GM21576 (cell line): Measurements from ENCODE around the gene SERPINB6.
"Not testable (repeated sequence)": the region's sequence is repeated elsewhere in the genome, so short reads cannot be mapped to it uniquely, and the experiment has no call there.

ENCODE experiments used
- ATAC-seq: cut with Tn5 transposase; IDR thresholded peaks from one replicate; pipeline ENCODE4 v1.9.1; 2021; ENCODE audit warnings: mild to moderate bottlenecking, moderate library complexity; ENCODE audit not compliant: unreplicated experiment

Gene SERPINB6

GRCh38 chr6:2940010-2940850 lies 31.1 kb downstream of the SERPINB6 start:
- ATAC-seq = peak; percentile 91

DNA sequence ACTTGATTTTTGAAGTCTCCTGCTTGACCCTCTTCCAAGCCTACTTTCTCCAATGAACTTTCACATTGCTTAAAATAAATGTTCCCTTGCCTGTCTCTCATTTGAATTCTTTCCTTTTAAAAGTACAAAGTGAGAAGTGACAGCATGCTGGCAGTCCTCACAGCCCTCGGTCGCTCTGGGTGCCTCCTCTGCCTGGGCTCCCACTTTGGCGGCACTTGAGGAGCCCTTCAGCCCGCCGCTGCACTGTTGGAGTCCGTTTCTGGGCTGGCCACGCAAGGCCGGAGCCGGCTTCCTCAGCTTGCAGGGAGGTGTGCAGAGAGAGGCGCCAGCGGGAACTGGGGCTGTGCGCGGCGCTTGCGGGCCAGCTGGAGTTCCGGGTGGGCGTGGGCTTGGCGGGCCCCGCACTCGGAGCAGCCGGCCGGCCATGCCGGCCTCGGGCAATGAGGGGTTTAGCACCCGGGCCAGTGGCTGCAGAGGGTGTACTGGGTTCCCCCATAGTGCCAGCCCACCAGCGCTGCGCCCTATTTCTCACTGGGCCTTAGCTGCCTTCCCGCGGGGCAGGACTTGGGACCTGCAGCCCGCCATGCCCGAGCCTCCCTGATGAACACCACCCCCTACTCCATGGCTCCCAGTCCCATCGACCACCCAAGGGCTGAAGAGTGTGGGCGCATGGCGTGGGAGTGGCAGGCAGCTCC lies 31.9 kb downstream of the SERPINB6 start:
- ATAC-seq = no peak

GRCh38 chr6:2938632-2939083 lies 32.7 kb downstream of the SERPINB6 start:
- no peak for ATAC-seq

DNA sequence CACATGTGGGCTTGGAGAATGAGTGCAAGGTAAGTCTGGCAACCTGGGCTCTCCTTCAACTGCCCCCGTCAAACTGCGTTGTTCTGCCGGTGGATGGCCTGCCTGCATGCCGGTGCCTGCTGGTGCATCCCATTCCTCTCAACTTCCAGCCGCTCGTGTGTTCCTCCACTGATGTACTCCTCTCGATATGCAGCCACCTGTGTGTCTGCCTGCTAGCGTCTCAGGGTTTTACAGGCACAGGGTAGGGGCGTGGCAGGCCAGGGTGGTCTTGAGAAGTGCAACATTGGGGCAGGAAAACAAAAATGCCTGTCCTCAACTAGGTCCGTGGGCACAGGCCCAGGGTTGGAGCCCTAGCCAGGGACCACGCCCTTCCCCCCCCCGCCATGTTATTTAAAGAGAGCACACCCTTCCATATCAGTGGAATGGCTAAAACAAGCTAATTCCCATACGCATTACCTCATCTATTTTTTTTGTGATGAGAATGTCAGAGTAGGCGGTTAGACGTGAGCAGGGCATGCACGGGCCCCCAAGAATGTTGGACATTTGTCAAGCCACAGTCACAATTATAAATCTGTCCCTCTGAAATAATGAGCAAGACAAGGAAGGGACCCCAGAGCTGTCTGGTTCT lies 33.2 kb downstream of the SERPINB6 start:
- no peak for ATAC-seq

DNA sequence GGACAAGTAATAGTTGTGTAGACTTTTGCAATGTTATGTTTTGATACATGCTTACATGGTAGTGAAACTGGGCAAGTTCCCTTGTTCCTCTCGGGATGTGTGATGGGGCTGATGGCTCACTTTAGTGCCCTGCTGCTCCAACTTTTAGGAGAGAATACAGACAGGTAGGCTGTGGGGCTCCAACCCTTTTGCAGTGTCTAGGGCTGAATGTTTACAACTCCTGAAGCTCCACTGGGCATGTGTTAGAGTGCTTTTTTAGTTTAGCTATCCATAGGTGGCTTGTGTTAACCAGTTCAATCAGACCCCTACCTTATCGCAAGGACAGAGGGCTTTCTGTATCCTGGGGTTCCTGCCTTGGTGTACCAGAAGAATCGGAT lies 33.8 kb downstream of the SERPINB6 start:
- ATAC-seq = no peak

DNA sequence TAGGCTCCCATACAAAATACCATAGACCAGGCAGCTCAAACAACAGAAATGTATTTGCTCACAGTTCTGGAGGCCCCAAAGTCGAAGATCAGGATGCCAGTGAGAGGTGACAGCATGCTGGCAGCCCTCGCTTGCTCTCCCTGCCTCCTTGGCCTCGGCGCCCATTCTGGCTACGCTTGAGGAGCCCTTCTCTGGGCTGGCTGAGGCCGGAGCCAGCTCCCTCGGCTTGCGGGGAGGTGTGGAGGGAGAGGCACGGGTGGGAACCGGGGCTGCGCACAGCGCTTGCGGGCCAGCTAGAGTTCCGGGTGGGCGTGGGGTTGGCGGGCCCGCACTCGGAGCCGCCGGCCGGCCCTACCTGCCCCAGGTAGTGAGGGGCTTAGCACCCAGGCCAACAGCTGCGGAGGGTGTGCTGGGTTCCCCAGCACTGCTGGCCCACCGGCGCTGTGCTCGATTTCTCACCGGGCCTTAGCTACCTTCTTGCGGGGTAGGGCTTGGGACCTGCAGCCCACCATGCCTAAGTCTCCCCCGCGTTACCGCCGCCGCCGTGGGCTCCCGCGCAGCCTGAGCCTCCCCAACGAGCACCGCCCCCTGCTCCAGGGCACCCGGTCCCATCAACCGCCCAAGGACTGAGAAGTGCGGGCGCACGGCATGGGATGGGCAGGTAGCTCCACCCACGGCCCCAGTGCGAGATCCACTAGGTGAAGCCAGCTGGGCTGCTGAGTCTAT lies 35.6 kb downstream of the SERPINB6 start:
- ATAC-seq = no peak

- ATAC-seq = no peak
Measured at GRCh38 chr6:2934057-2934456, 37.3 kb downstream of the SERPINB6 start.

GRCh38 chr6:2932911-2933310 lies 38.5 kb downstream of the SERPINB6 start:
- ATAC-seq = not testable (repeated sequence)

DNA sequence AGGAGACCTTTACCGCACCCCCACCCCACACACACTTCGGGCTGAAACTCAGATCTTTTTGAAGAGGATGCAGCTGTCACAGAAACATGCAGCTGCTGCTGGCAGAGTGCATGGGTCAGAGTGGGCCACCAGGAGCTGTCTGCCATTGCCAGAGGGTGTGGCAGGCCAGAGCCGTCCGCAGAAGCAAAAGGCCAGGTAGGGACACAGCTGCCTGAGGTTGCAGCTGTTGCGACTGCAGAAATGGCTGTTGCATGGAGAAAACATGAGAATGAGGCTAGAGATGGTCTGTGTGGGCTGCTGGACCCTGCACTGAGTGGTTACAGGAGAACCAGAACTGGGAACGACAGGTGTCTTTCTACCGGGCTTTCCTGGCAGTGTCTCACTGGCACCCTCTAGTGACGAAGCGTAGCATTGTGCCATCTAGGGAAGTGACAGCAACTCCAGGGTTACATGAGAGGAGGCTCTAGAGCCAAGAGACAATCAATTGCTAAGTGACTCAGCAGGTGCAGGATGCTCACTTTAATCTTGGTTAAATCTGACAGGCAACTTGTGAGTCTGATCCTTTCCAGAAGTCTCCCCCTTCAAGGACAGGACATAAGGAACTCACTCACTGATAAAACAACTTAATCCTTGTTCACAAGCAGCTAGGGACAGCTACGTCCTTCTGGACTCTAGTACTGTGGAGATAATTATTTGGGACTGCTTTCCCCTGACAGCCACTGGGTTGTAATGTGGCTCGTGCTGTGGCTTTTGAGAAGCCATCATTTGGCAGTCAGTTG lies 39.2 kb downstream of the SERPINB6 start:
- peak; percentile 90 for ATAC-seq

DNA sequence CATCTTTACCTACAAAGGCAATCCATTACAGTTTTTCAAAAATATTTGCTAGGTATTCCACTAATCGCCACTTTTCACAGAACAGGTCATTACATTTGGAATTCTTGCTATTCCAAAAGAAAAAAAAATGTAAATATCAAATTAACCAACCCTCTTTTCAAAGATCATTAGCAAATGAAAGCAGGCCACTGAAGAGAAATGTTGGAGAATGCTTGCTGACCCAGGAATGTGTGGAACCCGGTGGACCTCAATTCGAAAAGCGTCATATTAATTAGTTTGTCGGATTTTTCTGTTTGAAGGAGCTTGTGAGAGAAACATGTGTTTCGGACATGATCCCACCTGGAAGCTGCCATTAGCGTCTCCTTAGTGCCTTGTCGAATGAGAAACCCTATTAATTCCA lies 40.3 kb downstream of the SERPINB6 start:
- ATAC-seq = no peak

GRCh38 chr6:2927931-2928330 lies 43.4 kb downstream of the SERPINB6 start:
- ATAC-seq = not testable (repeated sequence)

DNA sequence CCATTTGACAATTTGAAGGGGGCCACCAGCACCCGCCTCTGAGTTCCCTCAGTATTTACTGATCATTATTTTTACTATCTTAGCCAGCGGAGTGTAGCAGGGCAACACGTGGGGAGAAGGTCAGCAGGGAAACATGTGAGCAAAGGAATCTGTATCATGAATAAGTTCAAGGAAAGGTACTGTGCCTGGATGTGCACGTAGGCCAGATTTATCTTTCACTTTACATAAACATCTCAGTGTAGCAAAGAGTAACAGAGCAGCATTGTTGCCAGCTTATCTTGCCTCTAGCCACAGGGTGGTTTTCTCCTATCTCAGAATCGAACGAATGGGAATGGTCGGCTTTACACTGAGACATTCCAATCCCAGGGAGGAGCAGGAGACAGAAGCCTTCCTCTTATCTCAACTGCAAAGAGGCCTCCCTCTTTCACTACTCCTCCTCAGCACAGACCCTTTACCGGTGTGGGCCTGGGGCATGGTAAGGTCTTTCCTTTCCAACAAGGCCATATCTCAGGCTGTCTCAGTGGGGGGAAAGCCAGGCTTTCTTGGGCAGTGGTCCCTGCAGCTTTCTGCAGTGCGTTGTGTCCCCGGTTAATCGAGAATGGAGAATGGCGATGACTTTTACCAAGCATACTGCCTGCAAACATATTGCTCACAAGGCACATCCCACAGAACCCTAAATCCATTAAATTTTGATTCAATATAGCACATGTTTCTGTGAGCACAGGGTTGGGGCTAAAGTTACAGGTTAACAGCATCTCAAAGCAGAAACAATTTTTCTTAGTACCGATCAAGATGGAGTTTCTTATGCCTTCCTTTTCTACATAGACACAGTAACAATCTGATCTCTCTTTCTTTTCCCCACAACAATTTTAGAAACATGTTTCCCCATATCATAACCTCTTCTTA lies 45.3 kb downstream of the SERPINB6 start:
- not testable (repeated sequence) for ATAC-seq

DNA sequence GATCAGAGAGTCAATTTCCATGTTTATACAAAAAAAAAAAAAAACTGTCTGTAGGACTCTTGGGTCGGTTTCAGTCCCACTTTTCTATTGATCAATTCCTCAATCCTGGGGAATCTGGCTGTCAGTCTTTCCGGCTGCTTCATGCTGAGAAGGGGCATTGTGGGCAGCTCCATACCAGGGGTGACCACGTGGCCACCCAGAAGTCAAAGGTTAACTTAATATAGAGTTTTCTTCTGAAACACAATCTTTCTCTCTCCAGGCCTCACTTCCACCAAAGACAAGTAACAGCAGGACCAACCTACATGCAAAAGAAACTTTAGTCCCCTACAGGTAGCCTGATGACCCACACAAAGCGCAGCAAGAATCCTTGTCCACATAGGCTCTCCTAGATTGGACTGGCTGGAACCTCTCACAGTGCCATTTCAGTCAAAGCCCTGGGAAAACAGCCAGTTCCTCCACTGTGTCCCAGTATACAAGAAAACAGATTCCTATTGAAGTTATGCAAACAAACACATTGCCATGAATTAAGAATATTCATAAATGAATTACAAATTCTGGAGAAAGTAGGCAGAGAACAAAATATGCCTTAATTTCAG lies 49.7 kb downstream of the SERPINB6 start:
- no peak for ATAC-seq

DNA sequence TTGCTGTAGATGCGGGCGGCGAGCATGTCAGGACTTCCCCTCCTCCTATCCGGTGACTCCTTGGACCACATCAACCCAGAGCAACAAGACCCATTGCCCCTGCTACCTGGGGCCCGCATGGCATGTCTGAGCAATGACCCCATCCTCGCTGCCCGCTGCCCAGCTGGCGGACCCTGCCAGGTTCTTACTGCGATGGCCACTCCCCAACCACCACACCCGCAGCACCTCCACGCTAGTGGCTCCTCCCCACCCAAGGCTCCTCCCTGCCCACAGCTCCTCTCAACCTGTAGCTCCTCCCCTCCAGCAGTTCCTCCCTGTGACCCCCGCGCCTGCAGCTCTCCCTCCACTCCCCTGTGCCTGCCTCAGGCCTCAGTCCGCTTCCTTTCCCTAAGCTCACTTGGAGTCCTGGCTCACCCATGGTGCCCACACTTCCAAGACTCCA lies 50.7 kb downstream of the SERPINB6 start:
- no peak for ATAC-seq

- ATAC-seq = no peak
Measured at GRCh38 chr6:2919886-2920285, 51.5 kb downstream of the SERPINB6 start.

DNA sequence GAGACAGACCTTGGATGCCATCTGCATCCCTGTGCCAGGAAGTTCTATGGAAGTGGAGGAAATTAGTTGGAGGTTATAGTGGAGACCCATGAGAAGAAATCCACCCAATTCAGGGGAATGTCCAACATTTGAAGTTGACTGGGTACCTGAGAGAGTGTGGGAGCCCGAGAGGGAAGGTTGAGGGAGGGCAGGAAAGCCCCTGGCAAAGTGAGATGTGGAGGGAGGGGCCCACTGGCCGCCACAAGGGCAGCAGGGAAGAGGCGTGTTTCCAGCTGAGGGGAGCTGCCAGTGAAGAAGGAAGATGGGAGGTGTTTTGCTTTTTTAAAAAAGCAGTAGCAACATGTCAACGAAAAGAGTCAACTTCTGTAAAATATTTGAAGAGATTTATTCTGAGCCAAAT lies 52.0 kb downstream of the SERPINB6 start:
- ATAC-seq = no peak

DNA sequence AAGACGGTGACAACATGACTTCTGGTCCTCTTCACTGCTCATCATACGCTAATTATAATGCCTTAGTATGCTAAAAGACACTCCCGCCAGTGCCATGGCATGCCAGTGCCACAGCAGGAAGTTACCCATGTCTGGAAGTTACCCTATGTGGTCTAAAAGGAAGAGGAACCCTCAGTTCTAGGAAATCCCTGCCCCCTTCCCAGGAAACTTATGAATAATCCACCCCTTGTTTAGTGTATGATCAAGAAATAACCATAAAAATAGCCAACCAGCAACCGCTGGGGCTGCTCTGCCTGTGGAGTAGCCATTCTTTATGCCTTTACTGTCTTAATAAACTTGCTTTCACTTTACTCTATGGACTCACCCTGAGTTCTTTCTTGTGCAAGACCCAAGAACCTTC lies 52.4 kb downstream of the SERPINB6 start:
- ATAC-seq = no peak

GRCh38 chr6:2917801-2918445 lies 53.4 kb downstream of the SERPINB6 start:
- no peak for ATAC-seq
